ENCODE data around the gene NTF3. TPM values are rescaled to one million over a fixed set of nuclear protein-coding genes. Genes with fewer than 3 reads are reported as not detected.

NTF3 gene
- total and polyA plus RNA-seq, 2 donors (not counting 1 experiment from before 2014, with no cell fraction given) = not detected

DNA sequence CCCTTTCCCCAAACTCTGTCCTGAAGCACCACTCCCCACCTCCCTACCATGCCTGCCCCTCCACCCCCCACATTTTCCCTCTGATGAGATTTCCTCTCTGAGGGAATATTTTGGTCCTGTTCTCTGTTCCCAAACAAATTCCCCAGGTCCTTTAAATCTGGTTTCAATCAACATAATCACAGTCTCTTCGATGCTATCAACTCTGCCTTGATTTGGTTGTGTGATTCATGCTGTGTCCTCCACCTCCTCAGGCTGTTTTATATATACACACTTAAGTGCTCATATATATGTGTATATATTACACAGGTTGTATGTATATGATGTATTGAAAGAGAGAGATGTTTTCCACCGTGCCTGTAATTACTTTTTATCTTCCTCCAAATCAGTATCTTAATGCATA is 36.0 kb downstream of the NTF3 start:
- intact Hi-C loops (cut with micrococcal nuclease) = no loop called here
- Mint-ChIP-seq H3K9me3 (ENCODE audit: insufficient read depth) (no peaks in the 10 kb centered on the region), H3K4me1 (no peaks in the 10 kb centered on the region), H3K4me3 (no peak overlapping the region), H3K27me3 (peaks cover 26% of the 10 kb centered on the region), H3K27ac (no peak overlapping the region)
- DNase-seq = no peak
- no peak for ATAC-seq (ENCODE audit: low read depth)
- H3K4me2 ChIP-seq (replicated peaks; ENCODE audit: low read depth, low read length, poor library complexity, severe bottlenecking) = no peak overlapping the region
- H3K79me2 ChIP-seq (ENCODE audit: control insufficient read depth, insufficient read depth, low read length) = no peaks in the 10 kb centered on the region
- no peaks in the 10 kb centered on the region for H4K20me1 ChIP-seq (ENCODE audit: control insufficient read depth, insufficient read depth, low read length, poor library complexity, severe bottlenecking)
- H2AFZ ChIP-seq (ENCODE audit: insufficient read depth, low read depth, low read length, poor library complexity, severe bottlenecking) = no peak overlapping the region
- peaks cover 0 to 4% (median 0%) of the 10 kb centered on the region in 4 experiments for H3K27me3 ChIP-seq (replicated peaks in 1 of 4; ENCODE audit: control extremely low read depth in 1 of 4, control insufficient read depth in 3 of 4, insufficient read depth in 4 of 4, low read length in 3 of 4)
- no peaks in the 10 kb centered on the region for H3K9me3 ChIP-seq (ENCODE audit: control extremely low read depth in 1 of 3, control insufficient read depth in 2 of 3, insufficient read depth in 1 of 3, low read length in 2 of 3)
- CTCF ChIA-PET = no interaction called here
- no peak overlapping the region for H3K9ac ChIP-seq (ENCODE audit: low read length)
- H3K36me3 ChIP-seq (replicated peaks in 1 of 2; ENCODE audit: control extremely low read depth in 1 of 2, control insufficient read depth in 1 of 2, extremely low read depth in 1 of 2, insufficient read depth in 2 of 2, low read length in 1 of 2) = no peaks in the 10 kb centered on the region
- H3K4me3 ChIP-seq (ENCODE audit: control extremely low read depth in 1 of 5, extremely low read depth in 1 of 5, insufficient read depth in 1 of 5, low read depth in 2 of 5, low read length in 4 of 5) = no peak overlapping the region
- H3K27ac ChIP-seq (ENCODE audit: low read length in 2 of 2) = no peak overlapping the region
- H3K4me1 ChIP-seq (ENCODE audit: control insufficient read depth in 2 of 2, insufficient read depth in 2 of 2, low read length in 2 of 2) = no peaks in the 10 kb centered on the region
- TF ChIP-seq CTCF (IDR thresholded peaks at IDR 0.05) (no peak), EZH2 (IDR thresholded peaks at IDR 0.05; ENCODE audit: borderline replicate concordance, insufficient read depth, low read depth, low read length, poor library complexity, severe bottlenecking) (no peak)
- WGBS (ENCODE audit: insufficient coverage) = no CpG with 5 or more reads among the region's 2 CpGs
- POLR2A ChIA-PET = no interaction called here

DNA sequence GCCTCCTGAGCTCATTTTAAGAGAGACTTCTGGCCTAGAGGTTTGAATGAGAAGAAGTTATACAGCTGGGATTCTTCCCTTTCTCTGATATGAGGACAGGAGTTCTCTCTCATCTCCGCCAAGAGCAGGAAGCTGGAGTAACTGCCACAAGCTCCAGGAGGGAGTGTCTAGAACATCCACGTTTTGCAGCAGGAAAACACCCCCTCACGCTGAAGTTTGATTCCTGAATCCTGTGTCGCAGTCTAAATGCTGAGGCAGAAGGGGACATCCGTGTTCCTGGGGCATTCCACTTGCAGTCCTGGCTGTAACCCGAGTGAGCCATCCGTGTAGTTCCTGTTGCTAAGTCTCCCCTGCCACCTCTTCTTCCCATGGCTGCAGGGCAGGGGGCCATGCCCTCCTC is 38.3 kb downstream of the NTF3 start:
- CTCF ChIA-PET = no interaction called here
- intact Hi-C loops (cut with micrococcal nuclease) = no loop called here
- Histone ChIP-seq H3K27me3 (replicated peaks in 1 of 4; ENCODE audit: control extremely low read depth in 1 of 4, control insufficient read depth in 3 of 4, insufficient read depth in 4 of 4, low read length in 3 of 4) (peaks cover 0 to 4% (median 0%) of the 10 kb centered on the region in 4 experiments), H3K9me3 (ENCODE audit: control extremely low read depth in 1 of 3, control insufficient read depth in 2 of 3, insufficient read depth in 1 of 3, low read length in 2 of 3) (no peaks in the 10 kb centered on the region), H3K36me3 (replicated peaks in 1 of 2; ENCODE audit: control extremely low read depth in 1 of 2, control insufficient read depth in 1 of 2, extremely low read depth in 1 of 2, insufficient read depth in 2 of 2, low read length in 1 of 2) (no peaks in the 10 kb centered on the region), H3K4me1 (ENCODE audit: control insufficient read depth in 2 of 2, insufficient read depth in 2 of 2, low read length in 2 of 2) (no peaks in the 10 kb centered on the region), H3K79me2 (ENCODE audit: control insufficient read depth, insufficient read depth, low read length) (no peaks in the 10 kb centered on the region), H2AFZ (ENCODE audit: insufficient read depth, low read depth, low read length, poor library complexity, severe bottlenecking) (no peak overlapping the region), H3K4me3 (ENCODE audit: control extremely low read depth in 1 of 5, extremely low read depth in 1 of 5, insufficient read depth in 1 of 5, low read depth in 2 of 5, low read length in 4 of 5) (no peak overlapping the region), H3K4me2 (replicated peaks; ENCODE audit: low read depth, low read length, poor library complexity, severe bottlenecking) (no peak overlapping the region), H3K27ac (ENCODE audit: low read length in 2 of 2) (no peak overlapping the region), H3K9ac (ENCODE audit: low read length) (no peak overlapping the region), H4K20me1 (ENCODE audit: control insufficient read depth, insufficient read depth, low read length, poor library complexity, severe bottlenecking) (no peaks in the 10 kb centered on the region)
- peaks cover 33% of the 10 kb centered on the region for H3K27me3 Mint-ChIP-seq
- no peak overlapping the region for H3K27ac Mint-ChIP-seq
- no peaks in the 10 kb centered on the region for H3K9me3 Mint-ChIP-seq (ENCODE audit: insufficient read depth)
- POLR2A ChIA-PET = no interaction called here
- H3K4me3 Mint-ChIP-seq = no peak overlapping the region
- WGBS (ENCODE audit: insufficient coverage) = 95% methylated on average over 7 of the region's 7 CpGs
- TF ChIP-seq CTCF (IDR thresholded peaks at IDR 0.05) (no peak), EZH2 (IDR thresholded peaks at IDR 0.05; ENCODE audit: borderline replicate concordance, insufficient read depth, low read depth, low read length, poor library complexity, severe bottlenecking) (no peak)
- no peaks in the 10 kb centered on the region for H3K4me1 Mint-ChIP-seq
- DNase-seq (no peak), ATAC-seq (ENCODE audit: low read depth) (no peak)

Measured in B cell (primary cell).